Activated T-helper 1 cell treated with anti-CD3 and anti-CD28 coated beads, Interleukin-12 subunit alpha, Interleukin-12 subunit beta, Interleukin-2, Interleukin-4 antibody, amounts not matched to agents 30 ng/mL and 10 ng/mL and 1 ng/mL, durations not matched to agents 14 hours and 24 hours and 36 hours (primary cell): Measurements from ENCODE around the gene TNFRSF1A. TPM values are rescaled to one million over a fixed set of nuclear protein-coding genes. Genes with fewer than 3 reads are reported as not detected.

Experiments
- DNase-seq: peaks from one replicate; pipeline ENCODE4 v3.0.0; 2021; ENCODE audit warnings: low spot score
- H3K27ac Mint-ChIP-seq: one replicate; pipeline ENCODE4 v1.8.0; 2021; ENCODE audit warnings: mild to moderate bottlenecking, mixed read lengths
- H3K27me3 Mint-ChIP-seq: one replicate; pipeline ENCODE4 v1.8.0; 2022; ENCODE audit warnings: mild to moderate bottlenecking, moderate library complexity, mixed read lengths; ENCODE audit not compliant: insufficient read depth
- H3K36me3 Mint-ChIP-seq: one replicate; pipeline ENCODE4 v1.8.0; 2021; ENCODE audit warnings: low read depth, mixed read lengths
- H3K4me1 Mint-ChIP-seq: one replicate; pipeline ENCODE4 v1.8.0; 2021; ENCODE audit warnings: low read depth, mixed read lengths
- H3K4me3 Mint-ChIP-seq: one replicate; pipeline ENCODE4 v1.8.0; 2021; ENCODE audit warnings: mild to moderate bottlenecking, moderate library complexity, mixed read lengths
- H3K9me3 Mint-ChIP-seq: one replicate; pipeline ENCODE4 v1.8.0; 2021; ENCODE audit warnings: mixed read lengths
- intact Hi-C: fragments of 100-400 bp; cut with micrococcal nuclease; formaldehyde crosslinking; loops from one replicate; pipeline ENCODE4 v1.15.1; 2024
- total RNA-seq: library from RNA; stranded (reverse); gene quantifications from 2 replicates; pipeline ENCODE4 v1.2.3, GENCODE V29; 2022

The TNFRSF1A gene
- total RNA-seq, 1 donor from 2014 or later, result 55.9 TPM

DNA sequence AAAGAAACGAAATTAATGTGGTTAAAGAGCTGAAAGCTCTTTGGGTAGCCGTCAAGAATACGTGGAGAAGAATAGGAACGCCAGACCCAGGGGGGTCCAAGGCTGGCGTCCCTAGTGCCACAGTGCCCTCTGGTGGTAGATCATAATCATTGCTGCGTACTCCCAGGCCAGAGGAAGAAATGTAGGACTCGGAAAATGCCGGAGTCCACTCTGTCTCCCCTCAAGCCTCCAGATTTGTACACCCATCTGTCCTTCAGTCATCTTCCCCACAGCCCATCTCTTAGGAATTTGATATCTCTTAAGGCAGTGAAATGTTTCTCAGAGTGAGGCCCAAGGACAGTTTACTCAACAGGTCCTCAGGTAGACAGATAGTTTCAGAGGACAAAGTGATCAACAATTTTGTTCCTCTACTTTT lies 56.8 kb downstream of the TNFRSF1A start:
- intact Hi-C loops, result loop anchor here (1.0 kb wide), 5 partner anchors 90 to 319 kb away; no protein-coding TSS in a partner anchor
- Mint-ChIP-seq H3K27ac (no peak overlapping the region), H3K4me3 (no peak overlapping the region), H3K4me1 (no peaks in the 10 kb centered on the region), H3K9me3 (no peaks in the 10 kb centered on the region), H3K27me3 (peaks cover 11% of the 10 kb centered on the region), H3K36me3 (no peaks in the 10 kb centered on the region)
- peak; percentile 42 for DNase-seq

DNA sequence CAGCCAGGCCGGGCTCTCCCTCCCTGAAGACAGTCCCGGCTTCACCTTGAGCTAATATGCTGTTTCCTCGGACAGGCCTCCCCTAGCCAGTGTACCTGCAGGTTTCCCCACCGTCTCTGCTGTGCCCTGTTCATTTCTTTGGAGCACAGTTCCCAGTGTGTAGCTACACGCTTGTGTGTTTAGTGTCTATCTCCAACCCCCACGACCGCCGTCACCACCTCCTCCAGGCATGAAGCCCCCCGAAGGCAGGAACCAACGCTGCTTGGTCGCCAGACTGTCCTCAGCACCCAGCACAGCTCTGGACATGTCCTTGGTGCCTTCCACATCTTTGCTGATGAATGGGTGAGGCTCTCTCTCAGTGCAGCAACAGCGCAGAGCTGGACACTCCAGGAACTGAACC lies 57.6 kb downstream of the TNFRSF1A start:
- Mint-ChIP-seq H3K36me3 (no peaks in the 10 kb centered on the region), H3K27me3 (peaks cover 11% of the 10 kb centered on the region), H3K4me1 (no peaks in the 10 kb centered on the region), H3K4me3 (no peak overlapping the region), H3K27ac (no peak overlapping the region), H3K9me3 (no peaks in the 10 kb centered on the region)
- no peak for DNase-seq
- intact Hi-C loops, result no loop called here

DNA sequence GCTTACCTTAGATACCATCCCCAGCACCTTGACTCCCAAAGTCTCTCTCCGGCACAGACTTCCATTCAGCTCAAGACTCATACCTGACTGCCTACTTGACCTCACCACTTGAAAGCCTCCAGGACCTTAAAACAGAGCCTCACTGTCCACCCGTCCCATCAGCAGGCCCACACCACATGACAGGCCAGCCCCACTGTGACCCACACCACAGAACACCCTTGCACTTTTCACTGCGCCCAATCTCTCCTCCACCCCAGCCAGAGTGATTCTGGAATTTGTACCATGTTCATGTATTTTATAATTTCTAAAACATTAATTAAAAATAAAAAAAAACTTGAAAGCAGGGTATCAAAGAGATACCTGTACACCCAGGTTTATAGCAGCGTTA lies 59.4 kb downstream of the TNFRSF1A start:
- H3K36me3 Mint-ChIP-seq, result no peaks in the 10 kb centered on the region
- intact Hi-C loops, result no loop called here
- H3K27me3 Mint-ChIP-seq, result peaks cover 8% of the 10 kb centered on the region
- H3K27ac Mint-ChIP-seq, result no peak overlapping the region
- H3K9me3 Mint-ChIP-seq, result no peaks in the 10 kb centered on the region
- no peak overlapping the region for H3K4me3 Mint-ChIP-seq
- H3K4me1 Mint-ChIP-seq, result peaks cover 8% of the 10 kb centered on the region
- no peak for DNase-seq

DNA sequence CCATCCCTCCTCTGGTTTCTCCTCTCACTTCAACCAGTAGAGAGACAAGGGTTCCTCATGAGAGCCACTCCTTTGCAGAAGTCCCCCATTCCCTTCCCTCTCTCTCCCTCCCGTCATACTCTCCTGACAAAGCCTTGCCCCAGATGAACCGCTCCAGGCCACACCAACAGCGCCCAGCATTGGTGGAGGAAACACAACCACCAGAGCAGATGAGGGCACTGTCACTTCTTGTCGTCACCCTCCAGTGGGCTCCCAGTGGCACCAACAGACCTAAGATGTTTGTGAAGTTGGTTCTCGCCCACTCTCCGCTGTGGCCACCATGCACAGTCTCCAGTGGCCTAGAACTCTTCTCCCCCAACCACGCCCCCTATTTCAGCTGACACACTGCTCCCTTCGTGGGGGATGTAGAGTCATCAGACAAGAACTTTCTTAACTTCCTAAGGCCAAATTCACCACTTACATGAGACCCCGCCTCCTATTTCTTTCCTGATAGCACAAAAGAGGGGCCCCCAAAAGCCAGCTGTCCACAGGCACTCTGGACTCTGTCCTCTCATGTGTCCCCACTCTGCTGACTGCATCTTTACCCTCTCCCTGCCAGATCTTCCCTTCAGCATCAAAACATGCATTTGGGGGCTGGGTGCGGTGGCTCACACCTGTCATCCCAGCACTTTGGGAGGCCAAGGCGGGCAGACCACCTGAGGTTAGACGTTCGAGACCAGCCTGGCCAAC lies 60.6 kb downstream of the TNFRSF1A start:
- H3K27ac Mint-ChIP-seq, result no peak overlapping the region
- no peaks in the 10 kb centered on the region for H3K36me3 Mint-ChIP-seq
- no peak overlapping the region for H3K4me3 Mint-ChIP-seq
- no peak for DNase-seq
- intact Hi-C loops, result no loop called here
- H3K4me1 Mint-ChIP-seq, result peaks cover 8% of the 10 kb centered on the region
- H3K9me3 Mint-ChIP-seq, result no peaks in the 10 kb centered on the region
- H3K27me3 Mint-ChIP-seq, result peaks cover 8% of the 10 kb centered on the region

DNA sequence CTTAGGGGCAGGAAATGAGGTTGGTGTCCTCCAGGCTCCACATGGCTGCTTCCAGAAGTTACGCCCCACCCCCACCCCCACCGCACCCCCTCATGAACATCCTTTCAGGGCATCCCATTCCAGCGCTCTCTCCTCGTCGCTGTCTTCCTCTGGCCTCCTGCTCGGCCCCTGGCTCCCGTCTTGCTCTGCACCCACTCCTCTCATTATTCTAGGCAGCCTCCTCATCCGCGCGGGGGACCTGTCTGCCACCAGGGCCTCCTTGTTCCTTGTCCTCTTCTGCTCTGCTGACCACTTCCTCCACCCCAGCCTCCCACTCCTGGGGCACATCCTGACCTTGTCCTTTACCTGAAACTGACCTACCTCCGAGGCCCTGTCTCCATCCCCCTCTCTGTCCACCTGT lies 61.2 kb downstream of the TNFRSF1A start:
- no peaks in the 10 kb centered on the region for H3K9me3 Mint-ChIP-seq
- peaks cover 8% of the 10 kb centered on the region for H3K4me1 Mint-ChIP-seq
- no peak overlapping the region for H3K27ac Mint-ChIP-seq
- no peaks in the 10 kb centered on the region for H3K36me3 Mint-ChIP-seq
- intact Hi-C loops, result no loop called here
- H3K27me3 Mint-ChIP-seq, result peaks cover 8% of the 10 kb centered on the region
- DNase-seq, result no peak
- H3K4me3 Mint-ChIP-seq, result no peak overlapping the region

DNA sequence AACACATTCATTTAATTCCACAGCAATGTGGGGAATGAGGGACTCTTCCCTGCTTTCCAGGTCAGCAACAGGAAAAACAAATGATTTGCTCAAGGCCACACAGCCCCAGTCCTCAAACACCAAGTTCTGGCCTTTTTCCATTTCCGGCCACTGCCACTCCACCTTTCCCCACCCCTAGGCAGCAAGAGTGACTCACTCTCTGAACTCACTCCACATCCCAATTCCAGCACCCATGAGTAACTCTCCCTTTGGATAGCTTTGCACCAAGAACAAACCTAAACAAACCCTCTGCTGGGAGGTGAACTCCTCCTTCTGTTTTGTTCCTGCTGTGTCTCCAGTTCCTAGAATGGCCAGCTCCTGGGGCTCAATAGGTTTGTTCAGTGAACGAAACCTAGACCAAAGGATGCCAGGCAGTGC lies 61.8 kb downstream of the TNFRSF1A start:
- Mint-ChIP-seq H3K36me3 (no peaks in the 10 kb centered on the region), H3K27me3 (peaks cover 14% of the 10 kb centered on the region), H3K4me3 (no peak overlapping the region), H3K4me1 (peaks cover 8% of the 10 kb centered on the region), H3K27ac (no peak overlapping the region), H3K9me3 (no peaks in the 10 kb centered on the region)
- intact Hi-C loops, result no loop called here
- DNase-seq, result no peak

DNA sequence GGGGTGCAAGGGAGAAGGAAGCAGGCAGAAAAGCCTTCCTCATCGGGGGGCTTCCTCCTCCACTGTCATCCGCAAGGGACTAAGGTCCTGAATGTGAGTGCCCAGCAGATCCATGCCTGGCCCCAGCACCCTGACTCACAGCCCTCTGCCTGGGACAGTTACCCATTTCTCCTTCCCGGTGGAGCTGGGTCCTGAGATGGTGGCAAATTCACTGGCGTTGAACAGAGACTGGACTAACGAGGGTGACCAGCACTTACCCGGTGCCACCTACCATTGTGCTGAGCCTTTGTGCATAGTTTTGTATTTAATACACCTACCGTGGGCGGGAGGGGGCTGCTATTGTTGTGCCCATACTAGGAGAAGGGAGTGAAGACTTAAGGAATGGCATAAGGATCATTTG lies 62.2 kb downstream of the TNFRSF1A start:
- no peaks in the 10 kb centered on the region for H3K9me3 Mint-ChIP-seq
- no peak overlapping the region for H3K27ac Mint-ChIP-seq
- H3K36me3 Mint-ChIP-seq, result no peaks in the 10 kb centered on the region
- H3K27me3 Mint-ChIP-seq, result peaks cover 14% of the 10 kb centered on the region
- DNase-seq, result no peak
- intact Hi-C loops, result no loop called here
- H3K4me3 Mint-ChIP-seq, result peak overlapping the region; percentile 53
- H3K4me1 Mint-ChIP-seq, result peaks cover 8% of the 10 kb centered on the region

DNA sequence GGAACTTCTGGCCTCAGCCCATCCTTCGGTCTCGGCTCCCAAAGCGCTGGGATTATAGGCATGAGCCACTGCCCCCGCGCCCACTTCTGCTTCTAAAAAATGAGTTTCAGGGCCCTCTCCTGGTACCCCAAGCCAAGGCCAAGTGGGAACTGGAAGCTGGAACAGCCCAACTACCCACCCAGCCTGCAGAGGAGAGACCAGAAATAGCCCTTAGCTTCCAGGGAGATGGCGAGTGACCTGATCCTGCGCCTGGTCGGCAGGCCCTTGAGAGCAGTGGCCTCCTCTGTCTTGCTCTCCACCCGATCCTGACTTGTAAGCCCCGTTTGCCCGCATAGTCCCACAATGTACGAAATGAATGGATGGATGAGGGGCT lies 62.6 kb downstream of the TNFRSF1A start:
- intact Hi-C loops, result no loop called here
- no peaks in the 10 kb centered on the region for H3K36me3 Mint-ChIP-seq
- H3K4me3 Mint-ChIP-seq, result peak overlapping the region; percentile 53
- H3K27ac Mint-ChIP-seq, result peak overlapping the region; percentile 52
- DNase-seq, result no peak
- H3K4me1 Mint-ChIP-seq, result peaks cover 8% of the 10 kb centered on the region
- peaks cover 15% of the 10 kb centered on the region for H3K27me3 Mint-ChIP-seq
- H3K9me3 Mint-ChIP-seq, result no peaks in the 10 kb centered on the region

Other genes starting within 250 kb of the TNFRSF1A start
- not detected in 2 replicates for gene VWF, start 217.4 kb downstream of the TNFRSF1A start, total RNA-seq
- gene CD9, start 141.7 kb downstream of the TNFRSF1A start, total RNA-seq, result 47.4 and 50.9 TPM in 2 replicates
- not detected in 2 replicates for gene PLEKHG6, start 31.4 kb downstream of the TNFRSF1A start, total RNA-seq
- 0.05 and 0.32 TPM in 2 replicates for gene SCNN1A, start 33.5 kb upstream of the TNFRSF1A start, total RNA-seq
- gene LTBR, start 42.1 kb upstream of the TNFRSF1A start, total RNA-seq, result 0.64 and 1.3 TPM in 2 replicates
- gene CD27, start 102.9 kb upstream of the TNFRSF1A start, total RNA-seq, result 82.1 and 82.3 TPM in 2 replicates
- 34.1 and 34.3 TPM in 2 replicates for gene TAPBPL, start 110.0 kb upstream of the TNFRSF1A start, total RNA-seq
- gene VAMP1, start 128.6 kb upstream of the TNFRSF1A start, total RNA-seq, result 49.7 and 52.8 TPM in 2 replicates
- gene MRPL51, start 151.2 kb upstream of the TNFRSF1A start, total RNA-seq, result 250 and 258 TPM in 2 replicates
- gene NCAPD2, start 152.0 kb upstream of the TNFRSF1A start, total RNA-seq, result 91.6 and 93.4 TPM in 2 replicates
- 4,315 and 4,318 TPM in 2 replicates for gene GAPDH, start 192.4 kb upstream of the TNFRSF1A start, total RNA-seq
- 19.5 and 19.9 TPM in 2 replicates for gene IFFO1, start 214.0 kb upstream of the TNFRSF1A start, total RNA-seq
- gene NOP2, start 226.2 kb upstream of the TNFRSF1A start, total RNA-seq, result 194 and 196 TPM in 2 replicates